GM19099 (cell line): ENCODE data around the gene DENND2A.

Experiments used
- POLR2A ChIP-seq: IDR thresholded peaks from 3 replicates; pipeline ENCODE4 v1.6.1; 2011; ENCODE audit warnings: low read depth; ENCODE audit not compliant: insufficient read length; ENCODE audit errors: extremely low read depth

Gene DENND2A

GRCh38 chr7:140640727-140641523 is at the start of gene DENND2A:
Gene DENND2A (minus strand): TSS chr7:140640813. CDS start chr7:140602397, 38,416 bp downstream.
- TF ChIP-seq POLR2A, result no peak

DNA sequence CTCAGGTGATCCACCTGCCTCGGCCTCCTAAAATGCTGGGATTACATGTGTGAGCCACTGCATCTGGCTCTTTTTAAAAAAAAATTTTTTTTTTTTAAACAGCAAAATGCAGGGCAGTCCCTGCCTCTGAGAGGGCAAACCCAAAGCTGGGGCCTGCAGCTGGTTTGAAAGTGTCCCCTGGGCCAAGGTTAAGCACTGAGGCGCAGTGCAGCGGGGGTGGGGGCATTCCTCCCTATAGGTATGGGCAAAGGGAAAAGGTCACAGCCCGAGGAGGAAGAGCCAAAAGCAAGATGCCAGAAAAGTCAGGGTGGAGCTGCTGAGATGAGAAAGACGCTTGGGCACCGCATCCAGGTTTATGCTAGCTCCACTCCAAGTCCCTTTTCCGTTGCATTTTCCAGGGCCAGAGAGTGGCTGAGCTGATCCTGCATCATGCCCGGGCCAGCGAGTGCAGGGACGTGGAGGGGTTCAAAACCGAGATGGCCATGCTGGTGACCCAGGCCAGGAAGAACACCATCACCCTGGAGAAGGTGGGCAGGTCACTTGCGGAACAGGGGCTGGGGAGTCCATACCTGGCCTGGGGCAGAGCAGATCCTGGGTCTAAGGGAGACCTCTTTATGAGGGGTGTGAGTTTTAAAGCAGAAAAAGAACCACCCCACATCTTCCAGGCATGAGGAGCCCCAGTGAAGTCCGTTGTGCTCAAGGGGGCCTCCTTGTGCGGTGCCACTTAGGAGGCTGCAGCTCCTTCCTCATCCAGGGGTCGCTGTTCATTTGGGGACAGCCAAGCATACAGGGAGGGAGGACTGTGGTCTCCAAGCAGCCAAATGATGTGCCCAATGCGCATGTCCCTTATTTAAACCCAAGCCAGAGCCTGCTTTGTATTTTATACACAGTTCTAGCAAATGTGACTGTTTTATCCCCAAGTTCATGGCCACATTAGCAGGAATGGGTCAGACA is 48.9 kb upstream of the DENND2A start:
- no peak for TF ChIP-seq POLR2A

DNA sequence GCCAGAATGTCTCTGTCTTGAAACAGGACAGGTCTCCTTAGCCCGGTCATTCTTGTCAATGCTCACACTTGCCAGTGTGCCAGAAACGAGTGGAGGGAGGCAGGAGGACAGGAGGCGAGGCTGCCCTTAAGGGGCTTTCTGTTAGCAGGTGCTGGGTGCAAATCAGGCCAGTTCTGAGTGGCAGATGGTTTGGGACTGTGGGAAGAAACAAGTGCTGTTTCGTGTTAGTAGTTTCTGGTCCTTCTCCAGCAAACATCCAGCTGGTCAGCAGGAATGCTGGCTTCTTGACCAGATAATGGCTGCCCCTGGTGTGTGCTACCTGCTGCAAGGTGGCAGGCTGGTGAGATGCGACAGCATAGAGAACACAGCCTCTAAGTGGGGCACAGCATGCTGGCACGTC is 47.7 kb upstream of the DENND2A start:
- TF ChIP-seq POLR2A, result no peak

GRCh38 chr7:140686921-140687320 is 46.3 kb upstream of the DENND2A start:
- TF ChIP-seq POLR2A, result no peak

DNA sequence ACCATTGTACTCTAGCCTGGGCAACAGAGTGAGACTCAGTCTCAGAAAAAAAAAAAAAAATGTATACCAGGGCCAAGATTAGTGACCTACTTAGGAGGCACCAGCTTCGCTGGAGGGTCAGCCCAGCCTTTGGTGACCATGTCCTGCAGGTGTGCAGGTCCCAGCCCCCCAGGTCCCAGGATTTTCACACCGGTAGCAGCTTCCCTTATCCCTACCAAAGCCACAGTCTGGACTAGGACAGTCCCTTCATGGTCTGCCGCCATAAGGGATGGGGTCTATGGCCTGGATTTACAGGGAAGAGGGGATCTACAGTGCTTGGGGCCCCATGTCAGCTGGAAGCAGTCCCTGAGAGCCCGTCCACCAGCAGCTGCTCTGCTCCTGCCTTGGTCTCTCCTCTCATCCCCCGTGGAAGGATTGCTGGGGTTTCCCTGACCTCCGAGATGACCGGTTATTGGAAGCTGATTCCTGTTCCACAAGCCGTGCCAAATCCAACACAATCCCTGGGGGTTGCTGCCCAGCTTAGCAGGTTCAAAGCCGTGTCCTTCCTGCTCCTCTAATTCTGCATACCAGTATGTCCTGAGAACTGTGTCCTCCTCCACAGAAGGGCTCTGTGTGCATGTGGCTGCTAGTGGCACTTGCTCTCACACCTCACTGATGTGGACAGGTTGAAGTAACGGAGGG is 44.9 kb upstream of the DENND2A start:
- no peak for TF ChIP-seq POLR2A

GRCh38 chr7:140684066-140684950 is 43.7 kb upstream of the DENND2A start:
- no peak for TF ChIP-seq POLR2A

- TF ChIP-seq POLR2A, result no peak
Measured at GRCh38 chr7:140683657-140684056, 43.0 kb upstream of the DENND2A start.

DNA sequence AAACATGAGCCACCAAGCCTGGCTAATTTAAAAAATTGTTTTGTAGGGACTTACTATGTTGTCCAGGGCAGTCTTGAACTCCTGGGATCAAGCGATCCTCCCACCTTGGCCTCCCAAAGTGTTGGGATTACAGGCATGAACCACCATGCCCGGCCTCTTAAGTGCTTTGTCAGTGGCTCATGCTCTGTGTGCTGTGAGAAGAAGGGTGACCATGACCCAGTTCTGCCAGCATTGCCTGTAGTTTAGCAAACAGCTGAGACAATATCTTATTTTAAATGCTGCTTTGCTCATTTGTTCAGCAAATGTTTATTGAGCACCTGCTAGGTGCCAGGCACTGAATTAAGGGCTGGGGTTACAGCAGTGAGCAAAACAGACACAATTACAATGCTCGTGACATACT is 41.2 kb upstream of the DENND2A start:
- no peak for TF ChIP-seq POLR2A

- TF ChIP-seq POLR2A, result no peak
Measured at GRCh38 chr7:140680886-140681285, 40.3 kb upstream of the DENND2A start.

GRCh38 chr7:140679186-140679585 is 38.6 kb upstream of the DENND2A start:
- no peak for TF ChIP-seq POLR2A

DNA sequence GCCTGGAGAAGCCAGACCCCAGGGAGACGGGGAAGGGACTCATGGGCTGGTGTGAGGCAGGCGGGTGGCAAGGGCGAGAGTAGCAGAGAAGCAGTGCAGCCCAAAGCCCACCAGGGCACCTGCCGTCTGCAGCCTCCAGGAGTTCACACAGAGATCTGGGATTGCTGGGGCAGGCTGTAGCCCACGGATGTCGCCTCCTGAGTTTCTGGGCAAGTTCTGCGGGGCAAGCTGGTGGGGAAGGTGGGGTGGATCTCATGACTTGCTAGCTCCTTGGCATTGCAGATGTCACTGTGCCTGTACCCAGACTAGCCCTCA is 38.2 kb upstream of the DENND2A start:
- TF ChIP-seq POLR2A, result no peak

GRCh38 chr7:140678081-140678815 is 37.6 kb upstream of the DENND2A start:
- no peak for TF ChIP-seq POLR2A

- TF ChIP-seq POLR2A, result no peak
Measured at GRCh38 chr7:140677496-140677895, 36.9 kb upstream of the DENND2A start.

DNA sequence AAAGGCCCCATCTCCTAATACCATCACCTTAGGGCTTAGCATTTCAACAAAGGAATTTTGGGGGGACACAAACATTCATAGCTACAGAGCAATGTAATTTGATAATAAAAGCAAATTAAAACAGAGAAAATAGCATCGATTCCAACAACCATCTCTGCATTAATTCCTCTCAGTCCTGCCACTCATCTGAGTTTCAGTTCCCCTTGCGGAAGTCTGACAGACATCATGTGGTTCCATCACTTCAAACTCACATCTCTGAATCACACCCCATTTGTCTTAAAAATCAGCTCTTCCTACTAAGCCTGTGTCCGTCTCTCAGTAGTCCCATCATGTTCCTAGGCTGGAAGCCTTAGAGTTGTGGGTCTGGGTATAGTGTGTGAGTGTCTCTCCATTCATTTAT is 35.7 kb upstream of the DENND2A start:
- no peak for TF ChIP-seq POLR2A

DNA sequence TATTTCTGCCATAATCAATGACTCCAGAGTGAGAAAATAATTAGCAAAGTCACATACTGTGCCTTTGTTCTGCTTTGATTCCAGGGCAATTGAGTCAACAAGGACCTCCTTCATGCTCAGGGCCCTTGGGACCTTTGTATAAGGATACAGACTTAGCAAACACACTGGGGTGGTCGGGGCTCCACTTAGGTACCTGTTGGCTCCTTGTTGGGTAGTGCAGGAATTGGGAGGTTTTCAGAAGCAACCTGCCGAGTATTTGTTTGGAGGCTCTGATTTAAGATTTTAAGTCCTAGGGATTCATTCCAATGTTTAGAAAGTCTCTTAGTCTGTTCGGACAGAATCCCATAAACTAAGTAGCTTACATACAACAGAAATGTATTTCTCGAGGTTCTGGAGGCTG is 35.1 kb upstream of the DENND2A start:
- no peak for TF ChIP-seq POLR2A
